Activated CD8-positive, alpha-beta memory T cell treated with anti-CD3 and anti-CD28 coated beads, Interleukin-2, amount 50 U/mL, for 48 hours (primary cell): ENCODE measurements around the gene SMAD3.

ENCODE experiments used
- DNase-seq: peaks from one replicate; pipeline ENCODE4 v3.0.0-alpha.2; 2020

SMAD3 gene

GRCh38 chr15:67168694-67169093, 103.3 kb downstream of the SMAD3 start:
- no peak for DNase-seq

- DNase-seq: no peak
Observed at GRCh38 chr15:67170143-67170925, 104.9 kb downstream of the SMAD3 start.

DNA sequence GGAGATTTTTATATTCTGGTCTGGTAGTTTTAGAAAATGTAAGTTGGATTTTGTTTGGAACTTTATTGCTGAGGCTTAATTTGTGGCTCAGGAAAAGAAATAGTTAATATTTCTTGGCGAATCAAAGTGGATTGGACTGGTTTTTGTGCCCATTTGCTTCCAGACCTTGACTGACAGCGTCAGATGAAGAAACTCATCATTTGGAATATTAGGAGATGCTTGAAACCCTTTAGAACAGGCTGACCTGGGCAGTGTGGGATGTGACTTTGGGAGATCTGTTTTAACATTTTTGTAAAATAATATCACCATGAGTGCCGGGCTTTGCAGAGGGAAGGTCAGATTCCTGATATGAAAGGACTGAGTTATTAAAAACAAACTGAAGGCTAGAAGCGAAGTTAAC, 106.1 kb downstream of the SMAD3 start:
- no peak for DNase-seq

- peak; percentile 61 for DNase-seq
Observed at GRCh38 chr15:67172172-67172571, 106.8 kb downstream of the SMAD3 start.

DNA sequence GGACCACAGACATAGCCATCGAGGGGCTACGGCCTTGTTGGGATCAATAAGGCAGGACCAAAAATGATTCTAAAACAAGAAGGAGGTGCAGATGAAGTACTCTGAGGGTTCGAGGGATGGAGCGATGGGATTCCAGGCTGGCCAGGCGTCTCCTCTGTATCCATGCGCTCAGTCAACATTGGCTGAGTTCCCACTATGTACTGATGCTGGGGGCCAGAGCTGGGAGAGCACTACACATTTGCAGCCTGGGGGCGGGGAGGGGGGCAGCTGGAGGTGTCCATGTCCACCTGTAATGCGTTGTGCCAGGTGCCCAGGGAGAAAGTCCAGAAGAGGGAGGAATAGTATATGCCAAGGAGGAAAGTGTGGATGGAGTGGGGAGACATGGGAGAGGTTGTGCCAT, 107.6 kb downstream of the SMAD3 start:
- DNase-seq: no peak

GRCh38 chr15:67173786-67174185, 108.4 kb downstream of the SMAD3 start:
- DNase-seq: no peak

DNA sequence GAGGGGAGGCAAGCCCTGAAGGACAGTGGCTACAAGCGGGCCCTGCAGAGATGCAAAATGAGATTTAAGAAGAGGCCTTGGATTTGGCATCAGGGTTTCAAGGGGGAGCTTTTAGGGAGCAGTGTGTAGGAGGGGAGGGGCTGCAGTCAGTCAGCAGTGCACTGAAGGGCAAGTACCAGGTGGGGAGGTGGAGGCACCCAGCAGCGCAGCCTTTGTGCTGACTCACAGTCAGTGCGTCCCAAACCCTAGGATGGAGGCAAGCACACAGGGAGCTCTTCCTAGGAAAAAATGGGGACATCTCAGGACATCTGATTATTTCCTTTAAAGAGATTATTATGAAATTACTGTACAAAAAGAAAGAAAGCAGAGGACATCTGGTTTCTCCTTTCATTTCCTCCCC, 109.0 kb downstream of the SMAD3 start:
- DNase-seq: no peak

- DNase-seq: no peak
Observed at GRCh38 chr15:67174864-67175573, 109.6 kb downstream of the SMAD3 start.

DNA sequence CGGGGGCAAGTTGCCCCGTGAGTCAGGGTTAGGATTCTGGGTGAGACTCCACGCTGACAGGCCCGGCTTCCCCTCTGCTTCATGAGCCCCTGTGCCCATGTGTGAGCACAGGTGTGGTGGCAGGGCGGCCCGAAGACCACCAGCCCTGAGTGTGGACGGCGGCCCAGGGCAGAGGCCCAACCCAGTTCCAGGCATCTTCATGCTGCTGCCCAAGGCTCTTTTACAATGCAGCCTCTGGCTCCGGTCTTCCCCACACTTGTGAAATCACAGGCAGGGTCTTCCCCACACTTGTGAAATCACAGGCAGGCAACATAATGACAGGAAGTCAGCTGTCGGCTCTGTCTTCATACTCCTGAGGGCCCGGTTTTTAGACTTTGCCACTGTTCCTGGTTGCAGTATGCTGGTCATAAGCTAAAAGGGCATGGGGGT, 110.3 kb downstream of the SMAD3 start:
- DNase-seq: no peak

GRCh38 chr15:67176195-67176971, 111.0 kb downstream of the SMAD3 start:
- DNase-seq: no peak

DNA sequence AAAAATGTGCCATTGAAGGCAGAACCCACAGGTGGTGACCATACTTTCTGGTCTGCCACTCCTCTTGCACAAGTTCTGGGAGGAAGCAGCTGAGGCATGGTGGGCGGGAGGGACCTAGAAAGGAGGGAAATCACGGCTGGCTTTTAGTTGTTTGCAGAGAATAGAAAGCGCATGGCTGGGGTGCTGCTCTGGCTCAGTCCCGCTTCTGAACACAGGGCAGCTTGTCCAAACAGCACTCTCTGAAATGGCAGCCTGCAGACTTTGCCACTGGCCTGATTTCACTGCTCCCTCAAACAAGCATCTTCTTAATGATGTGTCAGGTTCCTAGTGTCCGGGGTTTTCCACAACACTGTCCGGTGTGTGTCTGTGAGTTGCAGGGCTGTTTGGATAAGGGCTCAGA, 112.3 kb downstream of the SMAD3 start:
- DNase-seq: no peak

- no peak for DNase-seq
Observed at GRCh38 chr15:67178569-67179210, 113.3 kb downstream of the SMAD3 start.

GRCh38 chr15:67179411-67179995, 114.1 kb downstream of the SMAD3 start:
- DNase-seq: no peak

DNA sequence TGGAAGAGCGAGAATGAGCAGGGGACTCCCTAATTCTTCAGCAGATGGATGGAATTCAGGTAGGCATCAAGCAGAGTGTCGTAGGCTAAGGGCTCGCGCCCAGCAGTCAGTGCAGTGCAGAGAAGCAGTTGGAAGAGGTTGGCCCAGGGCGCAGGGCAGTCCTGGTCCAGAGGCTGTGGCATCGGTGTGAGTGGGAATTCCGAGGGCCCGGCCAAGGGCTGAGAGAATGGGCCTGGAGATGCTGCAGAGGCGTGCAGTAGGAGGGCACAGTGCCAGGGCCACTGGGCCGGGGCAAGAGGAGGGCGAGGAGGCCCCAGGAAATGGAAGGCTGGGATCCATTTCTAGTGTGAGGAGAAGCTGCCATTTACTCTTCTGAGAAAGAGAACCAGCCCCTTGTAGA, 114.6 kb downstream of the SMAD3 start:
- no peak for DNase-seq

DNA sequence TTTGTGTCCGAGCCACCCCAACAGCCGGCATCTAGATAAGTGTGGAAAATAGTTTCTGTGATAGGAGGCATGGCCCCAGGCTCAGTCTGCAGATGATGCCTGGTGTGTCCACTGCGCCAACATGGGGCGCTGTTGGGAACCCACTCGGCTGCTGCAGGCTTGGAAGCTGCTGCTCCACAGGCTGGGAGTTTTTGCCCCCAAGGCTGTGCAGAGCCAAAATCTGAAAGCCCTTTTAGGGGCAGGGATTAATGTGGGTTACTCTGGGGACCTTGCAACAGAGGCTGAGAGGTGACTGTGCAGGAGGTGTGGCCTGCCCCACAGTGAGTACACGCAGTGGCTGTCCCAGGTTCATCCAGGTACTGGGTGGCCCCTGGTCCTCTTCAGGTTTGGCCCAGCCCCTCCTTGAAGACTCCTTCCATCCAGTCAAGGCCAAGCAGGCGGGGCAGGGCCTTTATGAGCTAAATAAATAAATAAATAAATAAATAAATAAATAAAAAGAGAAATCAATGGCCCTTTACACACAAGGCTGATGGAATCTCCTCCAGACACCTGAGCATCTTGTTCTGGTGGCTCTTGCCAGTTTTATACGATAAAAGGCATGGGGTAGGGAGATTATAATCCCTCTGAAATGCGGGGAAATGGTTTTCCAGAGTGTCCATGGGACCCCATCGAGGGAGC, 115.3 kb downstream of the SMAD3 start:
- no peak for DNase-seq

GRCh38 chr15:67181221-67181639, 115.8 kb downstream of the SMAD3 start:
- no peak for DNase-seq

- peak; percentile 34 for DNase-seq
Observed at GRCh38 chr15:67183443-67184169, 118.2 kb downstream of the SMAD3 start.

DNA sequence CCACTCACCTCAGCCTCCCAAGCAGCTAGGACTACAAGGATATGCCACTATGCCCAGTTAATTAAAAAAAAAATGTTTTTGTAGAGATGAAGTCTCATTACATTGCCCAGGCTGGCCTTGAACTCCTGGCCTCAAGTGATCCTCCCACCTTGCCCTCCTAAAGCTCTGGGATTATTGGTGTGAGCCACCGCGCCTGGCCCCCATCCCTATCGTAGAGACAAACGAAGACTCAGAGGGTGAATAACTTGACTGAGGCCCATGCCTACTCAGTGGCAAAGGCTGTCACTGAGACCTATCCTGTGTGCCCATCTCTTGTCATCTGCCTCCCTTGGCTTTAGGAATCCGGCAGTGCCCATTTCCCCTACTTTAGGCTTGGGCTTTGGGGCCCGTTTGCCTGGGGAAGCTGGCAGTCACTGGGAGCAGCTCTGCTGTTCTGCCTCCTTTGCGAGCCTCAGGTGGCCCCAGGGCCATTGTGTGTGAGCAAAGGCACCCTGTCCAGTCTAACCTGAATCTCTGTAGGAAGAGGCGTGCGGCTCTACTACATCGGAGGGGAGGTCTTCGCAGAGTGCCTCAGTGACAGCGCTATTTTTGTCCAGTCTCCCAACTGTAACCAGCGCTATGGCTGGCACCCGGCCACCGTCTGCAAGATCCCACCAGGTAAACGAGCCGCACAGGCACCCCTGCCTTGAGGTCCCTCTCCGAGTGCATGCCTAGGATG, 119.0 kb downstream of the SMAD3 start:
- peak; percentile 22 for DNase-seq

- DNase-seq: no peak
Observed at GRCh38 chr15:67185051-67185450, 119.6 kb downstream of the SMAD3 start.

DNA sequence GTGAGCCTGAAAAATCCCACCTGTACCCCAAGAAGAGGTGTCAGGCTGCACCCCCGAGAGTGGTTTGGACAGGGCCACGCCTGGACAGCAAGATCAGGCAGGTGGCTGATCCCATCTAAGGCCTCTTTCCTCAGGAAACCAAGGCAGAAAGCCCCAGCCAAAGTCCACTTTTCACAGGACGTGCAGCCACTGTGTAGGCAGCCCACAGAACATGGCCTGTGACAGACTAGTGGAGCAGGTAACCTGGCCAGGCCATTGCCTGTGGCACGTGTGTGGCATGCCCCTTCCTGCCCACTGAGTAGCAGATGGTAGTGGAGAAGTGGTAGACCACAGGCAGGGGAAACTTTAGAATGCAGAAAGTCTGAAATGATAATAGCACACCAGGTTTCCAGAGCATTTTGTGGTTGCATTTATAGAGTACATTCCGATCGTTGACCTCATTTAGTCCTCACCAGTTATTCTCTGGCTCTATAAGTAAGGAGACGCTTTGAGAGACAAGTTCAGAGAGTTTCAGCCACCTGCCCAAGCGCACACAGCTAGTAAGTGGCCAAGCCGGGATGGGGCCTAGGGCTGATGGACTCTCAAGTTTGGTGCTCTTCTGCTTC, 120.3 kb downstream of the SMAD3 start:
- peak; percentile 49 for DNase-seq
